Esophagus squamous epithelium (tissue), 5 donors: ENCODE results near the gene TCERG1L. TPM values are rescaled to one million over a fixed set of nuclear protein-coding genes. Genes with fewer than 3 reads are reported as not detected.

Experiments
- DNase-seq: peaks from one replicate; lab custom pipeline; 2025; lab: John Stamatoyannopoulos, UW
- H3K27ac ChIP-seq, 4 donors: fragments of 200-600 bp; sonication (generic); one replicate each; pipeline ENCODE4 v1.5.1; 2016 to 2019; ENCODE audit warnings: mild to moderate bottlenecking in 1 of 4
- H3K27me3 ChIP-seq, 4 donors: fragments of 200-600 bp; sonication (generic); 1 replicate in 3 of 4; 2 replicates in 1 of 4; pipeline versions ENCODE4 v1.5.1 to v1.6.0; 2017 to 2021; ENCODE audit warnings: antibody characterized with exemption in 1 of 4
- H3K36me3 ChIP-seq, 3 donors: fragments of 200-600 bp; sonication (generic); one replicate each; pipeline ENCODE4 v1.5.1; 2016 to 2019
- H3K4me1 ChIP-seq, 3 donors: fragments of 200-600 bp; sonication (generic); one replicate each; pipeline ENCODE4 v1.5.1; 2017 to 2019
- H3K4me3 ChIP-seq, 4 donors: fragments of 200-600 bp; sonication (generic); 1 replicate in 3 of 4; 2 replicates in 1 of 4; pipeline ENCODE4 v1.5.1; 2016 to 2019; ENCODE audit warnings: mild to moderate bottlenecking in 2 of 4, moderate library complexity in 1 of 4
- H3K9me3 ChIP-seq, 3 donors: fragments of 200-600 bp; sonication (generic); one replicate each; pipeline ENCODE4 v1.5.1; 2016 to 2019
- POLR2A ChIP-seq, 4 donors: fragments of 450-650 bp; IDR thresholded peaks; one replicate each; pipeline ENCODE4 v1.6.1; 2017; ENCODE audit warnings: antibody characterized with exemption in 4 of 4, mild to moderate bottlenecking in 4 of 4, moderate library complexity in 3 of 4
- WGBS, 2 donors: methylation state at CpG; one replicate each; pipeline ENCODE4 v1.1.5; 2018; 5-methylcytosine and 5-hydroxymethylcytosine counted together
- intact Hi-C: fragments of 100-400 bp; cut with DNase I; formaldehyde crosslinking; loops from one replicate; pipeline ENCODE4 v1.15.0; 2022
- total RNA-seq, 4 donors: library from RNA; depleted of rRNA; stranded (reverse); fragments of >200 nt; gene quantifications; one replicate each; pipeline ENCODE4 v1.1.0, GENCODE V29; 2016
- TF ChIP-seq, protein P1 (sequence below), 6 experiments: fragments of 450-650 bp in 4 of 6; fragments of 200-600 bp in 2 of 6; sonication (generic) in 2 of 6; IDR thresholded peaks; one replicate each; pipeline ENCODE4 v1.5.1; 2016 to 2019; ENCODE audit warnings: antibody characterized with exemption in 6 of 6, mild to moderate bottlenecking in 4 of 6, moderate library complexity in 4 of 6
- donor health status: DM: yes; HTN: yes; CAD: no.

Gene TCERG1L
- total RNA-seq, 4 donors from 2014 or later = 0.12 to 2.9 (median 0.48) TPM

DNA sequence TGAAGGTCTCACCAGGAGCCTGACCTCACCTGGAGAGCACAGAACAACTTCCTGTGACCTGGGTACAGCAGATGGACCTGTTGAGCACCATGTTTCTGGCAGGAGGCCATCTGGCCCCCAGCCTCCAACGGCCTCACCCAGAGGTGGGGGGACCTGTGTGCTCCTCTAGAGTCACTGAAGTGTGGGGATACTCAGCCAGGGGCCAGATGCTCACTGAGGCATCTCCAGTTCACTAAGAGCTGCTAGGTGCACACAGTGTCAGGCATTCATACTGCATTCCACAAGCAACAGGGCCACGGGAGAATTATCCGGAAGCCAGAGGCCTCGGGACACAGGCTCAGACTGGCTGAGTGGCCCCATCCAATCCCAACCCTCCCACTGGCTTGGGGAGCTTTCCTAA lies 161.4 kb downstream of the TCERG1L start:
- intact Hi-C loops = no loop called here
- TF ChIP-seq, protein P1, sequence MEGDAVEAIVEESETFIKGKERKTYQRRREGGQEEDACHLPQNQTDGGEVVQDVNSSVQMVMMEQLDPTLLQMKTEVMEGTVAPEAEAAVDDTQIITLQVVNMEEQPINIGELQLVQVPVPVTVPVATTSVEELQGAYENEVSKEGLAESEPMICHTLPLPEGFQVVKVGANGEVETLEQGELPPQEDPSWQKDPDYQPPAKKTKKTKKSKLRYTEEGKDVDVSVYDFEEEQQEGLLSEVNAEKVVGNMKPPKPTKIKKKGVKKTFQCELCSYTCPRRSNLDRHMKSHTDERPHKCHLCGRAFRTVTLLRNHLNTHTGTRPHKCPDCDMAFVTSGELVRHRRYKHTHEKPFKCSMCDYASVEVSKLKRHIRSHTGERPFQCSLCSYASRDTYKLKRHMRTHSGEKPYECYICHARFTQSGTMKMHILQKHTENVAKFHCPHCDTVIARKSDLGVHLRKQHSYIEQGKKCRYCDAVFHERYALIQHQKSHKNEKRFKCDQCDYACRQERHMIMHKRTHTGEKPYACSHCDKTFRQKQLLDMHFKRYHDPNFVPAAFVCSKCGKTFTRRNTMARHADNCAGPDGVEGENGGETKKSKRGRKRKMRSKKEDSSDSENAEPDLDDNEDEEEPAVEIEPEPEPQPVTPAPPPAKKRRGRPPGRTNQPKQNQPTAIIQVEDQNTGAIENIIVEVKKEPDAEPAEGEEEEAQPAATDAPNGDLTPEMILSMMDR (IDR thresholded peaks at IDR 0.05) = no peak
- TF ChIP-seq POLR2A (IDR thresholded peaks at IDR 0.05) = no peak
- peaks cover 0 to 16% (median 0%) of the 10 kb centered on the region in 3 donors for H3K9me3 ChIP-seq
- H3K27ac ChIP-seq = no peak overlapping the region
- no peak overlapping the region for H3K4me3 ChIP-seq
- peaks cover 0 to 21% (median 0%) of the 10 kb centered on the region in 4 donors for H3K27me3 ChIP-seq
- H3K36me3 ChIP-seq = no peaks in the 10 kb centered on the region
- no peak for DNase-seq
- WGBS, 2 donors = 0 to 50% methylated on average over 1 to 2 of the region's 4 CpGs
- H3K4me1 ChIP-seq = no peaks in the 10 kb centered on the region

DNA sequence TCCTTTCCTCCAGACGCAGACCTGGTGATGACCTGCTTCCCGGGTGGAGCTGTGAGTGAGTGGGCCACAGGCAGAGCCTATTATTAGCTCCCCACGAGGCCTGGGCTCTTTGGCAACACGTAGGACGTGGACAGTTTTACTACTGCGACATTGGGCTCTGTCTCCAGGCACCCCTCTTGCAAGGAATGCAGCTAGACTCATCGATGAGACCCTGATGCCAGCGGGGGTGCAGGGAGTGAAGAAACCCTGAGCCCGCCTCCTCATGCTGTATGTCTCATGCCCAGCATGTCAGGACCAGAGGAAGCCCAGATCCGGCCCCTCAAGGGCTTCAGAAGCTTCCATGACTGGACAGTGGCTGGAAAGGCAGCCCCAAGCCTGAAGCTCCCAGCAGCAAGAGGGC lies 161.9 kb downstream of the TCERG1L start:
- peaks cover 0 to 16% (median 0%) of the 10 kb centered on the region in 3 donors for H3K9me3 ChIP-seq
- no peaks in the 10 kb centered on the region for H3K4me1 ChIP-seq
- WGBS, 2 donors = 78 to 80% methylated on average over 5 to 7 of the region's 10 CpGs
- H3K27me3 ChIP-seq = peaks cover 0 to 18% (median 0%) of the 10 kb centered on the region in 4 donors
- no peak overlapping the region for H3K4me3 ChIP-seq
- intact Hi-C loops = no loop called here
- TF ChIP-seq POLR2A (IDR thresholded peaks at IDR 0.05) = no peak
- TF ChIP-seq, protein P1 (IDR thresholded peaks at IDR 0.05) = no peak
- H3K36me3 ChIP-seq = no peaks in the 10 kb centered on the region
- no peak overlapping the region for H3K27ac ChIP-seq
- no peak for DNase-seq

DNA sequence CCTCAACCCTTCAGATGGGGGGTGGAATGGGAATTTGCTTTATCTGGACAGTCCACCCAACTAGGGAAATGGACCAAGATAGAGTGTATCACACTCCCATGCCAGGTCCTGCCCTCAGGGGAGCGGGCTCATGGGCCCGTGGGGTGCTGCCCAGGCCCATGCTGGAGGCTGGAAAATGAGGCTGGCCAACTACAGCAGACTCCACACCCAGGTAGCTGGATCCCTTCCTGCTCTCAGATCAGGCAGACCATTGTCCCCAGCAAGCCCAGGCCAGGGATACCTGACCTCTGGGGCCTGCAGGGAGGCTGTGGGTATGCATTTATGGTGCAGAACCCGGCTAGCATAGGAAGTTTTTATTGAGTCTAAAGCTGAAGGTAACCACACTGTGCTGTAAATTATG lies 162.4 kb downstream of the TCERG1L start:
- 80% methylated on average over 1 of the region's 3 CpGs; no CpG with 5 or more reads in 1 of the 2 donors for WGBS, 2 donors
- no peak for DNase-seq

DNA sequence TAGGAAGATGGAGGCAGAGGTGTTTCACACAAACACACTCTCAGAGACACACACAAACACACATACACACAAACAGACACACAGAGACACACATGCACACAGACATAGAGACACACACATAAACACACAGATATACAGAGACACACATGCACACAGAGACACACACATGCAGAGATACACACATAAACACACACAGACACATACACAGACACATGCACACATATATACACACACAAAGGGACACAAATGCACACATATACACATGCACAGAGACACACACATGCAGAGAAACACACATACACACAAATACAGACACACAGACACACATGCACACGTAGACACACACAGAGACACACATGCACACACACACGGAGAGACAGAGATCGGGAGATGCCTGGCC lies 163.3 kb downstream of the TCERG1L start:
- Histone ChIP-seq H3K4me3 (no peak overlapping the region), H3K4me1 (no peaks in the 10 kb centered on the region), H3K27ac (no peak overlapping the region), H3K9me3 (peaks cover 0 to 16% (median 0%) of the 10 kb centered on the region in 3 donors), H3K36me3 (no peaks in the 10 kb centered on the region), H3K27me3 (peaks cover 0 to 17% (median 0%) of the 10 kb centered on the region in 4 donors)
- DNase-seq = no peak
- intact Hi-C loops = no loop called here
- no peak for TF ChIP-seq POLR2A (IDR thresholded peaks at IDR 0.05)
- TF ChIP-seq, protein P1 (IDR thresholded peaks at IDR 0.05) = no peak
- 86 to 89% methylated on average over 3 of the region's 3 CpGs for WGBS, 2 donors

More for the DNA sequence above, 162.4 kb downstream of the TCERG1L start:
- H3K36me3 ChIP-seq = no peaks in the 10 kb centered on the region
- H3K4me3 ChIP-seq = no peak overlapping the region
- H3K9me3 ChIP-seq = peaks cover 0 to 16% (median 0%) of the 10 kb centered on the region in 3 donors
- no peak overlapping the region for H3K27ac ChIP-seq
- peaks cover 0 to 13% (median 0%) of the 10 kb centered on the region in 4 donors for H3K27me3 ChIP-seq
- no peaks in the 10 kb centered on the region for H3K4me1 ChIP-seq
- TF ChIP-seq POLR2A (IDR thresholded peaks at IDR 0.05) = no peak
- TF ChIP-seq, protein P1 (IDR thresholded peaks at IDR 0.05) = no peak
- intact Hi-C loops = no loop called here

DNA sequence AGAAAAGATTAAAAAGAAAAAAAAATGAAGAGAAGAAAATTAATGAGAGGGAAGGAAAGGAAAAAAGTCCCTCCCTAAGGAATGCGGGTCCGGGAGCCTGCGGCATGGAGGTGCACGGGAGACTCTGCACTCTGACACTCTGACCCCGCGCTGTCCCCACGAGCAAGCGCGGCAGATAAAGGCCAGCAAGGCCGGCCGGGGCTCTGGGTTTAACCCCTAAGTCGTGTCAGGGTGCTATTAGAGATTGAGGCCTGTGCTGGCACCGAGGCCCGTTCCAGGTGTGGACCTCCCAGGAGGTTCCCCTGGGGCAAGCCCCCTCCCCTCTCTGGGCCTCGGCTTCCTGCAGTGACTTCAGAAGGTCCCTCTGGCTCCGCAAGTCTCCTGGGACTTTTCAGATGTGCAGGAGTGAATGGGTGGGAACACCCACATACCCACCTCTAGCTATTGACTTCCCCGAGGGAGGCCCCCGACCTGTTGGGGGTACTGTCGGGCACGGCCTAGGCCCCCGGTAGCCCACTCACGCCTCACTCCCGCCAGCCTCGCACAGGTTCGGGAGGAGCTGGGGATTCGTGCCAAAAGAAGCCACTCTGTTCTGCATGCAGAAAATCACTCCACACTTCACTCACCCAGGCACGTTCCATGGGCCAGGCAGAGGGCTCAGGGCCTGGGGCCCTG lies 164.1 kb downstream of the TCERG1L start:
- Histone ChIP-seq H3K4me3 (no peak overlapping the region), H3K36me3 (no peaks in the 10 kb centered on the region), H3K4me1 (no peaks in the 10 kb centered on the region), H3K9me3 (peaks cover 0 to 9% (median 0%) of the 10 kb centered on the region in 3 donors), H3K27me3 (peaks cover 0 to 19% (median 0%) of the 10 kb centered on the region in 4 donors), H3K27ac (no peak overlapping the region)
- DNase-seq = no peak
- 64 to 70% methylated on average over 12 to 14 of the region's 27 CpGs for WGBS, 2 donors
- intact Hi-C loops = no loop called here
- TF ChIP-seq POLR2A (IDR thresholded peaks at IDR 0.05) = no peak
- TF ChIP-seq, protein P1 (IDR thresholded peaks at IDR 0.05) = no peak
